Measurements from ENCODE around the gene AIP.
A peak's percentile ranks its signal among the peaks of the same experiment; 100 is the strongest.
"Not testable (repeated sequence)": the region's sequence is repeated elsewhere in the genome, so short reads cannot be mapped to it uniquely, and the experiment has no call there.

Gene AIP

DNA sequence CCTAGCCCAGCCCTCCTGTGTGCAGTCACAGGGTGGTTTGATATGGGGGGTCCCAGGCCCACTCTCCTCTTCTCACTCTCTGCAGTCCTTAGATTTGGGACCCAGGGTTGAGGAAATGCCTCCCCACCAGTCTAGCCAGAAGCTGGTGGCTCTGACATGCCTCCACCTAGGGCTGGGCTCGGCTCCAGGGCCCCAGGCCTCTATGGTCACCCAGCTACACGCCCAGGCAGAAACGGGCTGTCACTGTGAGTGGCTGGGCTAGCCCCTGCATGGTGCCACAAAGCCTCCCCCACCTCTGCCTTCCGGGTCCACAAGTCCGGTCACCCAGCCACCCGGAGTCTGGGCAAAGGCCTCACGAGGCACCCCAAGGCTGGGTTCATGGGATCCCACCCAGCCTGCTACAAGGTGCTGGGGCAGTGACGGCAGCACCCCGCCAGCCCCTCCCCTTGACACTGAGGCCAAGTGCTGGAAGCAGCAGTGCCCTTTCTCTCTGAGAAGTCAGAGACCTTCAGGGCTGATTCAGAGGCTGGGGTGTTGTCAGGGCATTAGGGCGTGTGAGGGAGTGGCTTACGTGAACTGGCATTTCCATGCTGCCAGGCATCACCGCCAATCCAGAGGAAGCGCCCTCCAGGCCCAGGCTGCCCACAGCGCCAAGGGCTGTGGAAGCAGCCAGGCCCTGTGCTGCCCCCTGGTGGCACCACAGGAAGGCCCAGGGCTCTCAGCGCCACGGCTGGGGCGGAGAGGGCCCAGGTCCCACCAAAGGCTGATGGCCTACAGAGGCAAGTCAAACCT lies 23.0 kb downstream of the AIP start:
- FAIRE-seq (peak; percentile 89), DNase-seq (ENCODE audit: insufficient read length, low spot score) (peak; percentile 85)

DNA sequence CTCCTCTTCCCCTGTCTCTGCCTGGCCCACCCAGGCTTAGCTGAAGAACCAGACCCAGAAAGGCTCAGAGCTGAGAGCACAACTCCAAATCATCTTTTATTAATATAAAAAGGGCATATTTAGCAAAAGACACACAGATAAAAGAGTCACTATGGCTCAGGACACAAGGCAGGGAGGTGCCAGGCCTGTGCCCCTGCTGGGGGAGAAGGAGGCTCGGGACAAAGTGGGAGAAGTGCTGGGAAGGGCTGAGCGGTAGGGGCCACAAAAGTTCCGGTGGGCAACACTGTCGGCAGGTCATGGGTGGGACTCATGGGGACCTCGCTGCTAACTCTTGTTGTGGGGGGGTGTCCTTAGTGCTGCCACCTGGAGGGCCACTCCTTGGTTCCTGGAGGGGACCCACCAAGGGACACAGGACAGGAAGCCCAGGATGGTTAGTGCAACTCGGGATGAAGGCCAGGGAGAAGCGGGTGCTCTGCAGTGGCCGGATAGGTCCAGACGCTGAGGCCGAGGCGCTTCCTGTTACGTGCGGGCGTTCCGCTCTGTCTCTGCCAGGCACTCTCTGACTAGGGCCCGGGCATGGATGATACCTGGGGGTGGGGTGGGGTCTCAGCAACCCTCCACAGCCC lies 23.7 kb downstream of the AIP start:
- DNase-seq (ENCODE audit: insufficient read length, low spot score) (no peak), FAIRE-seq (no peak)

DNA sequence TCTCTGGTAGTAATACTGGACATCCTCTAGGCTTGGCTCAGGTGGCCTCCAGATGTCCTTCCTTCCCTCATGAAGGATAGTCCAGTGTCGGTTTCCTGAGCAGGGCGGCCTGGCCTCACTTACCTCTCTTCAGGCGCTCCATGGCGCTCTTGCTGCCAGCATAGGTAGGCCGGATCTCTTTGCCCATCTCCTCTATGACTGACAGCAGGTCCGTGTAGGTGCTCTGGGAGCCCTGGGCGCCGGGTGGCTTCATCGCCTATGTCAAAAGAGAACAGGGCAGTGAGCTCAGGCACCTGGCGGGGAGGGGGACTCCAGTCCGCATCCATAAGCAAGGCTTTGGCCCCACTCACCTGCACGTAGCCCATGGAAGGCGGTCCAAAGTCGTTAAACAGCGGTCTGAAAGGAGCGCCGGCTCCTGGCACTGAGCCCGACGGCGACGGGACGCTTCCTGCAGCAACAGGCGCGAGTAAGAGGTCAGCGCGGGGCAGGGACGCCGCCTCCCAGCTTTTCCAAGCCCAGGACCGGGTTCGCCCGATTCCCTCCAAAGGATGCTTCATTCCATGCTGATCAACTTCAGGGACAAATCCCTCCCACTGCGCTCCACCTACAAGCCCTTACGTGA lies 24.5 kb downstream of the AIP start:
- DNase-seq (ENCODE audit: insufficient read length, low spot score) (no peak), FAIRE-seq (peak; percentile 59)

DNA sequence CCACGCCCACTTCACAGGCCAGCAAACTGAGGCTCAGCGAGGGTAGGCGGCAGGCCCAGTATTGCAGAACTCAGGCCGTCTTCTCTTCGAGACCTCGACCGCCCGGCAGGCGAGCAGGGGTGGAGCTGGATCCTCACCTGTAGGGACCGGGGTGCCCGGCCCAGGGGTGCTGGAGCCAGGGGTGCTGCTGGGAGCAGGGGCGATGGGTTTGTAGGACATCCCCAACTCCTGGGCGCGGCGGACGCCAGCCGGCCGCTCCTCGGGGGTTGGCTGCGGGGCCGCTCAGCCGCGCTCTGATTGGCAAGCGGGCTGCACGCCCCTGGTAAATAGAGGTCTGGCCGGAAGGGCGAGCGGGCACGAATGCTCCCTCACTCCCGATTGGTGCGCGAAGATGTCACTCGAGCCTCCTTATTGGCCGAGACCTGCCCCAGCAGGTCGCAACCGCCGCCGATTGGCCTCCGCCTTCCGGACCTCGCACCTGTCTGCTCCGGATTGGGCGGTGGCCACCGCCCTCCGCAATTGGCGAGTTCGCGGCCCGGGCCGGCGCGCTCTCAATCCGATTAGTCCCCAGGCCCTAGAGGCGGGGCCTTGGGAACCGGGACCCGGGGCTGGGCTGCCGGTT lies 25.1 kb downstream of the AIP start, which contains the start of gene CDK2AP2:
Gene CDK2AP2 (minus strand): TSS at position 299 of the 622 bp plus-strand sequence. CDS start 80 bp downstream, at position 219.
- DNase-seq (ENCODE audit: insufficient read length, low spot score) (peak; percentile 91), FAIRE-seq (peak; percentile 97)

DNA sequence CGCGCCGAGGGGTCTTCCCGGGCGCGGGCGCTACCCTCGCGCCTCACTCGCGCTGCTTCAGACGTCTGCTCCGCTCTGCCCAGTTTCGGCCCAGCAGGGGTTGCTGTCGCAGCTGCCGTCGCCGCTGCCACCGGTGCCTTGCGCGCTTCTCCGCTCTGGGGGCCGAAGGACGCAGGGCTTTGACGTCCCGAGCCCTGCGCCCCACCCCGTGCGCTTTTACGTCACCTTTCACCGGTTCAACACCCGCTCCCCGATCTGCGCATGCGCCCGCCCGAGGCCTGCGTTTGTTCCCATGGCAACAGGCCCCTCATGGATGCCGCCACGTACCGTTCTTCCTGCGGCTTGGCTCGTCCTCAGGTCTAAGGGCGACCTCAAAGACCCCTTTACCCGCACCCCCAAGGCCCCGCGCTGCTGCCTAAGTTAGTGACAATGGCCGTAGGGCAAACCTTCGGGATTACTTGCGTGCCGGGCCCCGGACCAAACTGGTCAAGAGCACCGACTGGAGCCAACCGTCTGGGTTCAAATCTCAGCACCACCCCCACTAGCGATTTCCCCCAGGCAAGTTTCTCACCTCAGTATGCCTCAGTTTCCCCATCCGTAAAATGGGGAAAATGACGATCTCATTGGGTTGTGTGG lies 25.8 kb downstream of the AIP start:
- FAIRE-seq (no peak), DNase-seq (ENCODE audit: insufficient read length, low spot score) (peak; percentile 94)

DNA sequence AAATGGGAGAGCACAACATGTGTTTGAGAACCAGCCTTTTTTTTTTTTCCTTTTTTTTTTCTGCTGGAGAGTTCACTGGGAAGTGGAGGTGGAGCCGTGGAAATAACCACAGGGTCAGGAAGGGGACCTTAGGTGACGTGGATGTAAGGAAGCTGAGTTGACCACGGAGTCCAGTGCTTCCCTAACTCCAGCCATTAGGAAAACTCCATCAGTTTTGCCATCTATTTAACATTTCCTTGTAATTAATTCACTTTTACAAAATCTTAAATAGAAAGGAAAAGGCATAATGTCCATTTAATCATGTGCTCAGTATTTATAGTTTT lies 27.2 kb downstream of the AIP start:
- DNase-seq (ENCODE audit: insufficient read length, low spot score) (no peak), FAIRE-seq (no peak)

DNA sequence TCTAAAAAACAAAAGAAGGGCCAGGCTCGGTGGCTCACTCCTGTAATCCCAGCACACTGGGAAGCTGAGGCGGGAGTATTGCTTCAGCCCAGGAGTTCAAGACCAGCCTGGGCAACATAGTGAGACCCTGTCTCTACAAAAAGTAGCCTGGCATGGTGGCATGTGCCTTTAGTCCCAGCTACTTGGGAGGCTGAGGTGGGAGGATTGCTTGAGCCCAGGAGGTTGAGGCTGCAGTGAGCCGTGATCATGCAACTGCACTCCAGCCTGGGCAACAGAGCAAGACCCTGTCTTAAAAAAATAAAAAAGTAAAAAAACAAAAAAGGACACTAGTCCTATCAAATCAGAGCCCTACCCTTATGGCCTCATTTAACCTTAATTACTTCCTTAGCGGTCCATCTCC lies 28.7 kb downstream of the AIP start:
- not testable (repeated sequence) for DNase-seq (ENCODE audit: insufficient read length, low spot score); FAIRE-seq

DNA sequence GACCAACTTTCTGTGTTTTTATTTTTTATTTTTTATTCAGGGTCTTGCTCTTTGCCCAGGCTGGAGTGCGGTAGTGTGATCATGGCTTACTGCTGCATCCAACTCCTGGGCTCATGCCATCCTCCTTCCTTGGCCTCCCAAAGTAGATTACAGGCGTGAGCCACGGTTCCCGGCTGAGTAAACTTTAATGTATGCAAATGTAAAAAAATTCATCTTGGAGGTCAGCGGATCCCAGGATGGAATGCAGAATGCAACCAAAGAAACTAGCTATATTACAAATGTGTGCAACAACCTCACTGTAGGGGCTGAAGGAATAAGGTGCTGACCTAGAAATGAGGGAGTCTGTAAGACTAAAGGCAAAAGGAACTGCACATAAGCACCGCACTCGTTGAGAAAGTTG lies 31.3 kb downstream of the AIP start:
- FAIRE-seq (no peak), DNase-seq (ENCODE audit: insufficient read length, low spot score) (no peak)

DNA sequence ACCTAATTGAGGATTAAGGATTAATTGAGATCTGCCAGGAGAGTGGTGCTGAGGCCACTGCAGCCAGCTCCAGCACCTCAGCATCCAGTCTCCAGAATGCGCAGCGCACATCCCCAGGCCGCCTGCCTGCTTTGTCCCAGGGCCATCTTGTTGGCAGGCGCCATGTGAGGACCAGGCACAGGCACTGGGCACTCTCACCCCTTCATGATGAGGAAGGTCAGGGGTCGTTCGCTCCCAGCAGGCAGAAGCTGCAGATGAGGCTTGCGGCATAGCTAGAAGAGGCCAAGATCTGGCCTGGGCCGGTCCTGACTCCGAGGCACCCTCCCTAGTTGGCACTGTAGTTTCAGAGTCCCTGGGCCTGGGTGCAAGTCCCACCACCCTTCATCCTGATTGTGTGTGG lies 34.0 kb downstream of the AIP start:
- DNase-seq (ENCODE audit: insufficient read length, low spot score) = no peak
- no peak for FAIRE-seq

DNA sequence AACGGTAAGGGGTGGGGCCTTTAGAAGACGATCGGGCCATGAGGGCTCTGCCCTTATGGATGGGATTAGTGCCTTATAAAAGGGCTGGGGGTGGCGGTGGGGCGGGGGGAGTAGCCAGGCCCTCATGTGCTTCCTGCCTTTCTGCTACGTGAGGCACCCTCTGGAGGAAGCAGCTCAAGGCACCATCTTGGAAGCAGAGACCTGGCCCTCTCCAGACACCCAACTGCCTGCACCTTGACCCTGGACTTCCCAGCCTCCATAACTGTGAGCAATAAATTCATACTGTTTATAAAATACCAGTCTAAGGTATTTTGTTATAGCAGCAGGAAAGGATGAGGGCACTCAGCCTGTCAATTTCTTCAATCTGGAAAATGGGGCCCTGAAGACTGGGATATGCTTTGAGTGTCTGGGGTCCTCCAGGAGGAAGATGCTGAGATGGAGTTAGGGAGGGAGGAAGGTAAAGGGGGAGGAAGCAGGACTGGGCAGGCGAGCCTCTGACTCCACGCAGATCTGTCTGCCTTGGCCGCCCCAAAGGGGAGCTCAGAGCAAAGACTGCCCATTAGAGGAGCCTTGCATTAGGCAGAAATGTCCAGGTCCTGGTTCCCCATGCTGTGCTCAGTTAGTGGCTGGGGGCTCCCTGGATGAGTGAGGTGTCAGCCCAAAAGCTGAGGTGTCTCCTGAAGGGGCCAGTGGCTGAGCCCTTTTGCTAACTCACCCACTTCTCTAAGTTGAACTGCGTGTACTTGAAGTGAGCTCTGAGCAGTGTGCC lies 35.1 kb downstream of the AIP start:
- DNase-seq (ENCODE audit: insufficient read length, low spot score) (no peak), FAIRE-seq (no peak)

DNA sequence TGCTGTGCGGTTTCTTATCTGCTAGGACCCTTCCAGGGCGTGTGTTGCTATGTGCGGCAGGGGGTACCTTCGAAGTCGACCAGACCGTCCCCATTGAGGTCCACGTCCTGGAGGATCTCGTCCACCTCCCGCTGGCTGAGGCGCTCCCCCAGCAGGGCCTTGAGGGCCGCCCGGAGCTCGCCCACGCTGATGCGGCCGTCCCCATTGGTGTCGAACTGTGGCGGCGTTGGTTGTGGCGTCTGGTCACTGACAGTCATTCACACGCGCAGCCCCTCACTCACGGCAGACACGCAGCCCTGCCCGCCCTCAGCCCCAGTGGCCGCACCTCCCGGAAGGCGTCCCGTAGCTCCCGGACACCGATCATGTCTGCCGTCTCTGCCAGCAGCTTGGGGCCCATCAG lies 36.9 kb downstream of the AIP start:
- FAIRE-seq (no peak), DNase-seq (ENCODE audit: insufficient read length, low spot score) (no peak)

DNA sequence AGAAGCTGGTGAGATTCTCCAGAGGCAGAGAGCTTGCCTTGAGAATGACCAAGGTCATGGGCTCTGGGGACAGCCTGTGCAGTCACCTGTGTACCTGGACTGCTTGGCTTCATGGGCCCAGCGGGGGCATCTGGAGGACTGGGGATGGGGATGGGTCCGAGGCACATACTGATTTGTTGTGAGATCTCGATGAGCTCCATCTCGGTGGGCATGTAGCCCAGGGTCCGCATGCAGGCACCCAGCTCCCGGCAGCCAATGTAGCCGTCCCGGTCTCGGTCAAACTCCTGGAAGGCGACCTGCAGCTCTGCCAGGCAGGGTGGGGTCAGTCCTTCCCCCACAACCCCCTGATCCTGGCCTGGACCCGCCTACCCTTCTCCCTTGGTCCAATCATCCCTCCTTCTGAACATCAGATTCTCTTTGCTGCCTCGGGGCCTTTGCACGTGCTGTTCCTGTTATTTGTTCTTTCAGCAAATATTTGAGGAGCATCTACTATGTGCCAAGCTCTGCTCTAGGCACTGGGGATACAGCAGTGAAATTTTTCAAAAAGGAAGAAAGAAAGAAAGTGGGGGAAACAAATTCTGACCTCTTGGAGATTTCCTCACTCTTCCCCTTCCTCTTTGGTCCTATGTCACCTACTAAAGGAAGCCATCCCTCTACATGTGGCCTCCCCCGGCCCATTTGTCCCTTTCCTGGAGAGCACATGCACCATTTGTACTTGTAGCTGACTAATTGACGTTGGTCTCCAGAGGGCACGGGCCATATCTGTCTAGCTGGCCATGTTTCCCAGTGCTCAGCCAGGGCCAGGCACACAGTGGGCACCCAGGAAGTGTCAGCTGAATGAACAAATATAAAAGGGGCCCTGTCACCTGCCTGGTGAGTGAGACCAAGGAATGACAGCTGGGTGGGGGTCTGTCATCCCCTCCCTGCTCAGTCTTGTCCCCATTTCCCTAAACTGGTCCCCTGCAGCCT lies 38.3 kb downstream of the AIP start:
- no peak for DNase-seq (ENCODE audit: insufficient read length, low spot score)
- FAIRE-seq = no peak

DNA sequence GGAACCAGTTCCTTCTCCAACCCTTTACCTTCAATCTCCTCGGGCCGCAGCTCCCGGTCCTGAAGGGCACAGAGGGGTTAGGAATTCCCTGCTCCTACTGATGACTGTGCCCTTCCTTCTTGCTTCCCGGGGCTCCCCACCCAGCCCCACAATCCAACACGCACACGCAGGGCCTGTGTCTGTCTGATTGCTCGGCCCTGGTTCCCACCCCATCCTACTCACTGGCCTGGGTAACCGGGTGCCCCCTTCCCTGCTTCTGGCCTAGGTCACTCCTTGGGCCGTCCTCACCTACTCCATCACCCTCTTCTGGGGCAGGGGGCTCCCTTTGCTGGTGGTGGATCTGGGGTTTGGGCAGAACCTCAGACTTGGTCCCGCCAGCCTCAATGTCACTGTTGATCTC lies 39.1 kb downstream of the AIP start:
- DNase-seq (ENCODE audit: insufficient read length, low spot score) (no peak), FAIRE-seq (no peak)

DNA sequence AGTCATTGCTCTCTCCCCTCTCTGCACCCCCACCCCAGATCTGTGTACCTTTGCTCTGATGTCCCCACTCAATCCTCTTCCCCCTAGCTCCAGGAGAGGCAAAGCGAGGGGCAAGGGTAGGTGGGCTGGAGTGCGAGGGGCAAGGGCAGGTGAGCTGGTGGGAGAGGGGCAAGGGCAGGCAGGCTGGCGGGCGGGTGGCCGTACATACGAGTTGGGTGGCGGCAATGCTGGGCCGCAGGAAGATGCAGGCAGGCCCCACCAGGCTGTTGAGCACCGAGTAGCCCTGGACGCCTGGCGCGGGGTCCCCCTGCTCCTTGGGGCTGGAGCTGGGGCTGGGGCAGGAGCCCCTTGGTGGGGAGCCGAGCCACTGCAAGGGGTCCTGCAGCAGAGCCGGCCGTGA lies 39.5 kb downstream of the AIP start:
- FAIRE-seq (no peak), DNase-seq (ENCODE audit: insufficient read length, low spot score) (no peak)

DNA sequence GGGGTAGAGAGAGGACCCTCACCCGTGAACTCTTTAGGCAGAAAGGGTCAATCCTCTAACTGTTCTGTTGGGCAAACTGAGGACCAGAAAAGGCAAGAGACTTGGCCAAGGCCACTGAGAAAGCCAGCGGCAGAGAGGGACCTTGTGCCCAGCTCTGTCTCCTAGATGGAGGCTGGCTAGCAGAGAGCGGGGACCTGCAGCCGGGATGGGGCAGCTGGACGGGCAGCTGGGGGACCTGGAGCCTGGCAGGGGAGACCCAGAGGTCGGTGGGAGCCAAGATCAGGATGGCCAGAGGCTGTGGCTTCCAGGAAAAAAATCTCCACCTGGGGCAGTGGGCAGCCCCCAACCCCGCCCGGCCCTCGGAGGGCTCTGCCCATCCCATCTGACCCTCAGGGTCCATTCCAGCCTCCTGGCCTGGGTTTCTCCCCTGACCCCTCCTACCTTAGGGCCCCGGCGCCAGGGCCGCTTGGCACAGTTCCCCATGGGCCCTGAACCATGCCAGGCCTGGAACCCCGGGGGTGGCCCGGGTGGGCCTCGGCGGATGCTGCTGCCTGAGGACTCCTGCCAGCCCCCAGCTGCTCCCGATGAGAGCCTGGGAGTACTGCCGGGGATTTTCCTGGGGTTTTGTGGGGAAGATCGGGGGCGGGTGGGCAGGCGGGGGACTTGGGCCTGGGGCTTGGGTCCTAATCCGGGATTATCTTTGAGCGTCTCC lies 40.2 kb downstream of the AIP start, which contains the start of gene CABP2:
Gene CABP2 (minus strand): TSS at position 603 of the 712 bp plus-strand sequence. CDS start 120 bp downstream, at position 483.
- DNase-seq (ENCODE audit: insufficient read length, low spot score) = no peak
- no peak for FAIRE-seq

DNA sequence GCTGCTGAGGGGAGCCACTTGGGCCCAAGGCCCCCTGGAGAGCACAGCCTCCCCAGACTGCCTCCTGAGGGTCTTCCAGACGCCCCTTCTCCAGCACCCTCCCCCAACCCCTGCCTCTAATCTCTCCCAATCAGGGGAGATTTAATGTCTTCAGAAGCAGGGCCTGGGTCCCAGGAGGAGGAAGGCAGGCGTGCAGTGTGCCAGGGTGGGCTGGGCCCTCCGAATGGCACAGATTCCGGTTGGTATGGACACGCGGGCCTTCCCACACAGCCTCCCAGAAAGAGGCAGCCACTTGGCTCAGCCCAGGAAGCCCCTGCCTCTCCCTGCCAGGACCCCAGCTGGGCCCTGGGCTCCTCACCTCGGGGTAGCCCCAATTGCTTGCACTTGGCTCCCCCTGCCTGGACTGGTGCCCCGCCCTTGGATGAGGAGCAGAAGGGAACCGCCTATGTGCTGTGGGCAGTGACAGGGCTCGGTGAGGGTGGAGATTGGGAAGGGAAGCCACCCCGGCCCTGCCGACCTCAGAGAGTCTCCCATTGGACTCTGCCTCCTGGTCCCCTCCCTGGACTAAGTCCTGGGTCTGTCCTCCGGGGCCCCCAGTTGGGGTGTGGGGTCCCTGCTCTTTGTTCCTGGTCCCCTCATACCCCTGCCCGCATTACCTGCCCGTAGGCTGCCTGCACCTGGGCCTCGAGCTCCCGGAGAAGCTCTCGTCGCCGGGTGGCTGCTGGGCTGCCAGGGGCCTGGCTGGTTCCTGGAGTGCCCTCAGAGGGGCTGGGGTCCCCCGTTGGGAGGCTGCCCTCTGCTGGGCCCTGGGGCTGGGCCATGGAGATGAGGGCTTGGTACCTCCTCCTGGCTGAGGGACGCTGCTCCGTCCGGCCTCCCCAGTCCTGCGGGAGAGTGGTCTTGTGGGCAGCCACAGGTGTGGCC lies 41.0 kb downstream of the AIP start:
- no peak for FAIRE-seq
- no peak for DNase-seq (ENCODE audit: insufficient read length, low spot score)

DNA sequence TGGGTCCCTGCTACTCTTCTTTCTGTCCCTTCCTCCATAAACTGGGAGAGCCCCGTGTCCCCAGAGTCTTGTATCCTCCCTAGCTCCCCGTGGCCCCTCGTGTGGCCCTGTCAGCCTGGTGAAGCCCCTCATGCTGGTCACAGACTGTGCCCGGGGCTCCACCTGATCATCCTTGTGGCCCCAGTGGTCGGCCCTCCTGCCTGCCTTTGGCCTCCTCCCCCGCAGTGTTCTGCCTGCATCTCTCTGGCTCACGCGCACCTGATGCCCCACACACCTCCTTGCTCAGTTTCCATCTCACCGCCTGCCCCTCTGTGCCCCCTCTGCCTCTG lies 41.6 kb downstream of the AIP start:
- FAIRE-seq (no peak), DNase-seq (ENCODE audit: insufficient read length, low spot score) (no peak)
